ENCODE data around the gene COX6A1. TPM values are rescaled to one million over a fixed set of nuclear protein-coding genes. Genes with fewer than 3 reads are reported as not detected.

The COX6A1 gene
- total RNA-seq, 4 donors from 2014 or later = 175 to 1,520 (median 1,006) TPM

GRCh38 chr12:120466560-120467315, 28.8 kb downstream of the COX6A1 start:
- Histone ChIP-seq H3K27ac (no peak overlapping the region), H3K36me3 (peaks cover 0 to 41% (median 0%) of the 10 kb centered on the region in 3 donors), H3K4me1 (peaks cover 0 to 17% (median 0%) of the 10 kb centered on the region in 4 donors), H3K4me3 (no peak overlapping the region), H3K27me3 (no peaks in the 10 kb centered on the region), H3K9me3 (no peaks in the 10 kb centered on the region)
- no peak for TF ChIP-seq POLR2A (IDR thresholded peaks at IDR 0.05)
- TF ChIP-seq CTCF (IDR thresholded peaks at IDR 0.05) = peak in 5 of 6 experiments; percentile 14 to 38 (median 34)
- DNase-seq = peak in 2 of 3 donors; percentile 24 to 57

GRCh38 chr12:120467439-120467838, 29.5 kb downstream of the COX6A1 start:
- Histone ChIP-seq H3K27ac (no peak overlapping the region), H3K9me3 (no peaks in the 10 kb centered on the region), H3K36me3 (peaks cover 0 to 34% (median 0%) of the 10 kb centered on the region in 3 donors), H3K27me3 (no peaks in the 10 kb centered on the region), H3K4me1 (peaks cover 0 to 17% (median 0%) of the 10 kb centered on the region in 4 donors), H3K4me3 (no peak overlapping the region)
- no peak for DNase-seq
- TF ChIP-seq POLR2A (IDR thresholded peaks at IDR 0.05) (no peak), CTCF (IDR thresholded peaks at IDR 0.05) (no peak)

GRCh38 chr12:120468325-120468820, 30.5 kb downstream of the COX6A1 start:
- H3K27me3 ChIP-seq = no peaks in the 10 kb centered on the region
- DNase-seq = peak; percentile 42 to 53 (median 53)
- H3K9me3 ChIP-seq = no peaks in the 10 kb centered on the region
- H3K4me3 ChIP-seq = peak overlapping the region; percentile 92 to 94 (median 94)
- H3K27ac ChIP-seq = peak overlapping the region; percentile 93 to 96 (median 94)
- TF ChIP-seq POLR2A (IDR thresholded peaks at IDR 0.05) (no peak), CTCF (IDR thresholded peaks at IDR 0.05) (no peak)
- H3K36me3 ChIP-seq = peaks cover 0 to 24% (median 0%) of the 10 kb centered on the region in 3 donors
- peaks cover 0 to 17% (median 0%) of the 10 kb centered on the region in 4 donors for H3K4me1 ChIP-seq

GRCh38 chr12:120468821-120469449, 31.0 kb downstream of the COX6A1 start:
- H3K36me3 ChIP-seq = peaks cover 0 to 19% (median 0%) of the 10 kb centered on the region in 3 donors
- H3K27me3 ChIP-seq = no peaks in the 10 kb centered on the region
- peak overlapping the region; percentile 93 to 96 (median 94) for H3K27ac ChIP-seq
- H3K4me3 ChIP-seq = peak overlapping the region; percentile 92 to 94 (median 94)
- no peaks in the 10 kb centered on the region for H3K9me3 ChIP-seq
- DNase-seq = peak; percentile 56 to 71 (median 58)
- no peak for TF ChIP-seq POLR2A (IDR thresholded peaks at IDR 0.05)
- peaks cover 0 to 17% (median 0%) of the 10 kb centered on the region in 4 donors for H3K4me1 ChIP-seq

- Histone ChIP-seq H3K4me3 (peak within 1 kb of the TSS; percentile 92 to 94 (median 94)), H3K4me1 (peaks cover 0 to 17% (median 0%) of the 10 kb centered on the region in 4 donors), H3K27ac (peak within 1 kb of the TSS; percentile 93 to 96 (median 94)), H3K27me3 (no peaks in the 10 kb centered on the region), H3K9me3 (no peaks in the 10 kb centered on the region), H3K36me3 (peaks cover 0 to 12% (median 0%) of the 10 kb centered on the region in 3 donors)
- TF ChIP-seq CTCF (IDR thresholded peaks at IDR 0.05) = peak; percentile 89 to 97 (median 94)
- peak; percentile 36 to 70 for TF ChIP-seq POLR2A (IDR thresholded peaks at IDR 0.05)
- peak; percentile 94 to 98 (median 95) for DNase-seq
Measured at GRCh38 chr12:120469450-120470149, 31.7 kb downstream of the COX6A1 start, which contains the start of gene SRSF9. Gene SRSF9 (minus strand): TSS chr12:120469748. CDS start chr12:120469609, 139 bp downstream.

Data from Peyer's patch (tissue), 4 donors.